Ishikawa (cell line): ENCODE data around the gene NEUROG1.

ENCODE experiments used
- CEBPB ChIP-seq: IDR thresholded peaks from 2 replicates; pipeline ENCODE4 v1.6.1; 2012
- CREB1 ChIP-seq: IDR thresholded peaks from 2 replicates; pipeline ENCODE4 v1.6.1; 2012; ENCODE audit warnings: low read depth
- EGR1 ChIP-seq: IDR thresholded peaks from 2 replicates; pipeline ENCODE4 v1.6.1; 2012
- EP300 ChIP-seq: IDR thresholded peaks from 2 replicates; pipeline ENCODE4 v1.6.1; 2012; ENCODE audit warnings: borderline replicate concordance
- FOXM1 ChIP-seq: IDR thresholded peaks from 2 replicates; pipeline ENCODE4 v1.6.1; 2012; ENCODE audit warnings: low read depth, borderline replicate concordance
- MAX ChIP-seq: IDR thresholded peaks from 2 replicates; pipeline ENCODE4 v1.6.1; 2012
- NFIC ChIP-seq: IDR thresholded peaks from 2 replicates; pipeline ENCODE4 v1.6.1; 2012
- RAD21 ChIP-seq: IDR thresholded peaks from 2 replicates; pipeline ENCODE4 v1.6.1; 2012; ENCODE audit warnings: low read depth
- TAF1 ChIP-seq: IDR thresholded peaks from 2 replicates; pipeline ENCODE4 v1.6.1; 2012; ENCODE audit warnings: low read depth, mild to moderate bottlenecking
- TCF12 ChIP-seq: IDR thresholded peaks from 2 replicates; pipeline ENCODE4 v1.6.1; 2012; ENCODE audit warnings: low read depth
- TEAD4 ChIP-seq: IDR thresholded peaks from 2 replicates; pipeline ENCODE4 v1.6.1; 2012
- USF1 ChIP-seq: IDR thresholded peaks from 2 replicates; pipeline ENCODE4 v1.6.1; 2012
- YY1 ChIP-seq: IDR thresholded peaks from 2 replicates; pipeline ENCODE4 v1.6.1; 2012; ENCODE audit warnings: low read depth
- ZBTB7A ChIP-seq: IDR thresholded peaks from 2 replicates; pipeline ENCODE4 v1.6.1; 2012; ENCODE audit warnings: low read depth
- TF ChIP-seq, protein P1 (sequence below): IDR thresholded peaks from 2 replicates; pipeline ENCODE4 v1.6.1; 2012; ENCODE audit warnings: low read depth, mild to moderate bottlenecking

Gene NEUROG1

GRCh38 chr5:135569755-135570452, 34.1 kb upstream of the NEUROG1 start:
- no peak for TF ChIP-seq EP300

GRCh38 chr5:135568923-135569360, 33.2 kb upstream of the NEUROG1 start:
- TF ChIP-seq FOXM1 (no peak), ZBTB7A (no peak), RAD21 (no peak), NFIC (no peak)
- TF ChIP-seq, protein P1, sequence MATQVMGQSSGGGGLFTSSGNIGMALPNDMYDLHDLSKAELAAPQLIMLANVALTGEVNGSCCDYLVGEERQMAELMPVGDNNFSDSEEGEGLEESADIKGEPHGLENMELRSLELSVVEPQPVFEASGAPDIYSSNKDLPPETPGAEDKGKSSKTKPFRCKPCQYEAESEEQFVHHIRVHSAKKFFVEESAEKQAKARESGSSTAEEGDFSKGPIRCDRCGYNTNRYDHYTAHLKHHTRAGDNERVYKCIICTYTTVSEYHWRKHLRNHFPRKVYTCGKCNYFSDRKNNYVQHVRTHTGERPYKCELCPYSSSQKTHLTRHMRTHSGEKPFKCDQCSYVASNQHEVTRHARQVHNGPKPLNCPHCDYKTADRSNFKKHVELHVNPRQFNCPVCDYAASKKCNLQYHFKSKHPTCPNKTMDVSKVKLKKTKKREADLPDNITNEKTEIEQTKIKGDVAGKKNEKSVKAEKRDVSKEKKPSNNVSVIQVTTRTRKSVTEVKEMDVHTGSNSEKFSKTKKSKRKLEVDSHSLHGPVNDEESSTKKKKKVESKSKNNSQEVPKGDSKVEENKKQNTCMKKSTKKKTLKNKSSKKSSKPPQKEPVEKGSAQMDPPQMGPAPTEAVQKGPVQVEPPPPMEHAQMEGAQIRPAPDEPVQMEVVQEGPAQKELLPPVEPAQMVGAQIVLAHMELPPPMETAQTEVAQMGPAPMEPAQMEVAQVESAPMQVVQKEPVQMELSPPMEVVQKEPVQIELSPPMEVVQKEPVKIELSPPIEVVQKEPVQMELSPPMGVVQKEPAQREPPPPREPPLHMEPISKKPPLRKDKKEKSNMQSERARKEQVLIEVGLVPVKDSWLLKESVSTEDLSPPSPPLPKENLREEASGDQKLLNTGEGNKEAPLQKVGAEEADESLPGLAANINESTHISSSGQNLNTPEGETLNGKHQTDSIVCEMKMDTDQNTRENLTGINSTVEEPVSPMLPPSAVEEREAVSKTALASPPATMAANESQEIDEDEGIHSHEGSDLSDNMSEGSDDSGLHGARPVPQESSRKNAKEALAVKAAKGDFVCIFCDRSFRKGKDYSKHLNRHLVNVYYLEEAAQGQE = no peak

DNA sequence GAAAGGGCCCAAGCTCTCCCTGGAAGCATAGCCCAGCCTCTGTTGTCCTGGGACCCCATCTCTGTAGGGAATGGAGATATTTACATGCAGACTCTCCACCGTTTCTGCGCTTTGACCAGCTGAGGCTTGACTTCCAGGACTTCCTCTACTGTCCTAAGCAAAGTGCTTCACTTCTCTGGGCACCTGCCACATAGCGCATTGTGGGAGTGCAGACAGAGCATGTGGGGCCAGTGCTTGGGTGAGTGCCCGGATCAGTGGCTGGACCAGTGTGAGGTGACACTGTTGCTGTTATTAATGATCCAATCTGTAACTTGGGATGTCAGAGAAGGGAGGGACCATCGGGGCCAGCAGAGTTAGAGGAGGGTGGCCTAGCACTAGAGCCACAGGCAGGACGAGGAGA, 32.5 kb upstream of the NEUROG1 start:
- no peak for TF ChIP-seq TCF12
- no peak for TF ChIP-seq CEBPB

GRCh38 chr5:135567661-135568060, 31.9 kb upstream of the NEUROG1 start:
- no peak for TF ChIP-seq MAX

DNA sequence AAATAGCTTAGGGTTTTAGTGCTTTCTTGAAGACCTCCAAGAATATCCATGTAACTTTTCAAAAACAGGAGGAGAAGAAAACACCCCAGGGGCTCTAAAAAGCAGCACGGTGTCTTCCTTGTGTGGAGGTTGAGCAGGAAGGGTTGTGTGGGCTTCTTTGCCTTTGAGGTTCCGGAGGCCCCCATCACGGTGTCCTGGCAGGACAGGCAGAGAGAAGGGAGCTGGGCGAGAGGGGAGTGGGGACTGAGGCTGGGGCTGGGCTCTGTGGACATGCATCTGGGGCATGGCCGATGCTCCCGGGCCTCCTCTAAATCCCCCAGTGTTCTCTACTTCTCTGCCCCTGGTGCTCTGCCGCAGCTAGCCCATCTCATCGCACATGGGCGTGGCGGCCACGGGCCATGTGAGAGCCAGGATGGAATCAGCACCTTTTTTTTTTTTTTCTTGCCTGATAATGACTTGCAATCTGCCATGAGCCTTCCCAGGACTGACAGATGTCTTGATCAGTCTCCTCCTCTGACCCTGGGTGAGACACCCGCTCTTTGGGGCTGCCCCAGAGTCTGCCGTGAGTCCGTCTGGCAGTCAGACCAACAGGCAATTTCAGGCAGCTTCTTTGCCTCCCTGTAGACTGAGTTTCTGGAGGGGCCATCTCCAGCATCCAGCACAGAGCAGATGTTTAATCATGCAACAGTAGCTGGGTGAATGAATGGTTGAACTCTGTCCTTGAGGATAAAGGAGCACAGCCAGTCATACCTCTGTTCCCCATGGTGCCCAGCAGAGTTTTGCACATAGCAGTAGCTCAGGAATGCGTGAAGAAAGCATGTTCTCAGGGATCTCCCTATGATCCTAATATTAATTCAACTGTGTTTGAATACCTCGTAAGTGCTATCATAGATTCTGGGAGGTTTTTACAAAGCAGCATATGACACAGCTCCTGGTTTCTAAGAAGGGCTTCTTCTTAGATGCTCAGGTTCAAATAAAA, 30.9 kb upstream of the NEUROG1 start:
- TF ChIP-seq YY1 (no peak), TCF12 (no peak), FOXM1 (no peak), EP300 (no peak), NFIC (no peak), EGR1 (no peak), ZBTB7A (no peak), TEAD4 (no peak), USF1 (no peak), TAF1 (no peak), CEBPB (no peak), CREB1 (no peak), RAD21 (no peak), MAX (no peak)
- TF ChIP-seq, protein P1 = no peak

DNA sequence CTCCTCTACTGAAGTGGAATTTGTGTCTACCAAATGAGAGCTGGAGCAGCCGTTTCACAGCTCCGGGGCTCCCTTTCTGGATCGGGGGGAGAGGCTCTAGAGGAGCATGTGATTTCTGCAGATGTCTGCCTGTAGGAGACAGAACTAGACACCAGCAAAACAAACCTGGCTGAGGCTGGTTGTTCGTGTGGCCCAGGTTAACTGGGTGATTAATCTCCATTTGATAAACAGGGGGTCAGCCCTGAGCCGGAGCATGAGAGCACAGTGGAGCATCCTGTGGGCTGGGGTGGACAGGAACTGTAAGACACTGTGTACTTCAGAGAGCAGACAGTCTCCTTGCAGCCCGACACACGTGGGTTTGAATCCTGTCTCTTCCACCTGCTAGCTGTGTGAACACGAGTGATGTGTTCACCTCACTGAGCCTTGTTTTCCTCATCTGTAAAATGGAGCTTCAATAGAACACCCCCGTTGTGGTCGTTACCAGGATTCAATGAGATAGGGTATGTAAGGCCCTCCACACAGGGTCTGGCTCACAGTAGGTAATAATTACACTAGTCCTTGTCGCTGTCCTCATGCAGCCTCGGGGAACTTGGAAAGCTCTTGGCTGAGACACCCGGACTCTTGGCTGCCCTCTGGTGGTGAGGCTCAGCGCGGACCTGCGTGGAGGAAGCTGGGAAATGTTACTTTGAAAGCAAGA, 30.1 kb upstream of the NEUROG1 start:
- TF ChIP-seq TCF12 = no peak
- TF ChIP-seq RAD21 = peak; percentile 50

GRCh38 chr5:135565266-135565665, 29.5 kb upstream of the NEUROG1 start:
- no peak for TF ChIP-seq TCF12
- no peak for TF ChIP-seq TEAD4
- TF ChIP-seq FOXM1 = no peak
- TF ChIP-seq NFIC = no peak
- TF ChIP-seq CEBPB = no peak
- TF ChIP-seq, protein P1 = no peak
- TF ChIP-seq CREB1 = no peak
- TF ChIP-seq EP300 = no peak
